C4-2B (cell line): Measurements from ENCODE around the gene SRC.

Experiments
- CTCF ChIP-seq: fragments of 450-650 bp; conservative IDR thresholded peaks from 2 replicates; pipeline ENCODE4 v1.5.1; 2017; ENCODE audit warnings: mild to moderate bottlenecking
- ZFX ChIP-seq: fragments of 450-650 bp; IDR thresholded peaks from 2 replicates; pipeline ENCODE4 v1.6.1; 2017

GRCh38 chr20:37411408-37412219, 65.7 kb downstream of the SRC start:
- TF ChIP-seq CTCF (no peak), ZFX (no peak)
